Measurements from ENCODE around the gene TMEM235.

DNA sequence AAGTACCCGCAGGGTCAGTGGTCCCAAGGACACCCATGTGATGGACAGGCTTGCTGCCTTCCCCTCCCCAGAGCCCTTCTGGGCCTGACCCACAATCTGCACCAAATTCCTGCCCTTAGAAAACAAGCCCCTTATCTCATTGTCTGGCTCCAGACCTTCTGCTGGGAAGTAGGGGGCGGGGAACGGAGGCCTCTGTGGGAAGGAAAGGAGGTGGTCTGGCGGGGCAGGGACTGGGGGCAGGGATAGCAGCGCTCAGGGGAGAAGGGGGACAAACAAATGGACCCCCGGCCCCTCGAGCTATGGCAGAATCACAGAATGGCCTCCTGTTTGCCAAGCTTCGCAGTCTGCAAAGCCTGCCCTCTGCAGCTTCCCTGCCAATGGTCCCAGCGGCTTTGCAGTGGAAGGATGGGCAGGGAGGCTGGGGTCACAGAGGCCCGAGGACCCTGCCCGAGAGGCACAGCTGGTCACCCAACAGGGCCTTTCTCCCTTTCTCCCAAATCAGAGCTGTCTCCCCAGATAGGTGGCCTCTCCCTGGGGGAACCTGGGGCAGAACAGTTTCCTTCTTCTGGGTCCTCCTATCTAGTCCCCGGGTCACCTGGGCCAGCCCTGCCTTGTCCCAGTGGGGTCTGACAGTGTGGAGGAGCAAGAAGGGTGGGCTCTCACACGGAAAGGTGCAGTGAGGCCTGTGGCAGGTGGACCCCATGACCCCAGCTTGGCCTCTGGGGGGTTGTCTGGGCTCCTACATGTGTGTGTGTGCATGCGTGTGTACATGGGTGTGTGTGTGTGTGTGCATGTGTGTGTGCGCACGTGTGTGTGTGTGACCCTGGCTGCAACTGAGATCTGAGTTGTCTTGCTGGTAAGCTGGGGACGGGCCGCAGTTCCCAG lies 25.5 kb downstream of the TMEM235 start:
- TF ChIP-seq, protein P1, sequence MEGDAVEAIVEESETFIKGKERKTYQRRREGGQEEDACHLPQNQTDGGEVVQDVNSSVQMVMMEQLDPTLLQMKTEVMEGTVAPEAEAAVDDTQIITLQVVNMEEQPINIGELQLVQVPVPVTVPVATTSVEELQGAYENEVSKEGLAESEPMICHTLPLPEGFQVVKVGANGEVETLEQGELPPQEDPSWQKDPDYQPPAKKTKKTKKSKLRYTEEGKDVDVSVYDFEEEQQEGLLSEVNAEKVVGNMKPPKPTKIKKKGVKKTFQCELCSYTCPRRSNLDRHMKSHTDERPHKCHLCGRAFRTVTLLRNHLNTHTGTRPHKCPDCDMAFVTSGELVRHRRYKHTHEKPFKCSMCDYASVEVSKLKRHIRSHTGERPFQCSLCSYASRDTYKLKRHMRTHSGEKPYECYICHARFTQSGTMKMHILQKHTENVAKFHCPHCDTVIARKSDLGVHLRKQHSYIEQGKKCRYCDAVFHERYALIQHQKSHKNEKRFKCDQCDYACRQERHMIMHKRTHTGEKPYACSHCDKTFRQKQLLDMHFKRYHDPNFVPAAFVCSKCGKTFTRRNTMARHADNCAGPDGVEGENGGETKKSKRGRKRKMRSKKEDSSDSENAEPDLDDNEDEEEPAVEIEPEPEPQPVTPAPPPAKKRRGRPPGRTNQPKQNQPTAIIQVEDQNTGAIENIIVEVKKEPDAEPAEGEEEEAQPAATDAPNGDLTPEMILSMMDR (IDR thresholded peaks at IDR 0.05): no peak
- TF ChIP-seq ZFX (IDR thresholded peaks at IDR 0.05; ENCODE audit: borderline replicate concordance): no peak
